ENCODE results near the gene GATAD2A. TPM values are rescaled to one million over a fixed set of nuclear protein-coding genes. Genes with fewer than 3 reads are reported as not detected.

The GATAD2A gene
- total and polyA plus RNA-seq, 9 of the 15 experiments (the other 6 are each of a cell fraction or from before 2014, with no cell fraction given), result 2.4 to 226 (median 44.2) TPM

DNA sequence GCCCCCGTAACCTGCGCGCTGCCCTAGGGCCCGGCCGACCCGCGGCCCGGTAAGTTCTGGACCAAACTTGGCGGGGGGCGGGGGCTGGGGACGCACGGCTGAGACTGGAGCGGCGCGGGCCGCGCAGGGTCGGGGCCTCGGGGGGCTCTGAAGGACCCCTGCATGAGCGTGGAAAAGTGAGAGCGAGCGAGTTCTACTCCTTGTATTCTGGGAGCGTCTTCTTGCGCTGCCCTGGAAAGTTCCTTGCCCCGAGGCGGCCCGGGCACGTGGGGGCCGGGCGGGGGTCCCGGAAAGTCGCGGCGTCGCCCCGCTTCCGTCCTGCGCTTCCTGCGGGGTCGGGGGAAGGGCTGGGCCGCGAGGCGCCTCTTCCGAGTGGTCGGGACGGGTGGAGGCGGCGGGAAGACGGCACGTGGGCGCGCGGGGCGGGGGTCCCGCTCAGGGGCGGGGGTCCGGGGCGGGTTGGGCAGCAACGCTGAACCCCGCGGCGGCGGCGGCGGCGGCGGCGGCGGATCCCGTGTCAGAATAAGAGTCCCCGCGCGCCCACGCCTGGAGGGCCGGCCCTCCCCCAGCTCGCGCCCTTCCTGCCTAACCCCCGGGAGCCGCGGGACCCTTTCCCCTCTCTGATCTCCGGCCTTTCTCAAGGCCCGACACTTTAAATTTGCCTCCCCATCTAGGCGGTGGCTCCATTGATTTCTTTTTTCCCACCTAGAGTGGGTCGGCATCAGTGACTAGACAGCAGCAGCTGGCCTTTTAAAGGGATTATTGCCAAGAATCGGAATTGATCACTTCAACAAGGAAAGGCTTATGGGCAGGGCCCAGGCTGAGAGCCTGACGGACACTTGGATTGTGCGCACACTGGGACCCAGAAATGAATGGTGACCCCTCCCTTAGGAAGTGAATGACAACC lies 749 bp downstream of the GATAD2A start (continued):
- peak; percentile 100 for TF ChIP-seq MYNN (IDR thresholded peaks at IDR 0.05)
- peak; percentile 99 for TF ChIP-seq MYNN (CRISPR knock-in tag; IDR thresholded peaks at IDR 0.05)
- TF ChIP-seq, protein P1, sequence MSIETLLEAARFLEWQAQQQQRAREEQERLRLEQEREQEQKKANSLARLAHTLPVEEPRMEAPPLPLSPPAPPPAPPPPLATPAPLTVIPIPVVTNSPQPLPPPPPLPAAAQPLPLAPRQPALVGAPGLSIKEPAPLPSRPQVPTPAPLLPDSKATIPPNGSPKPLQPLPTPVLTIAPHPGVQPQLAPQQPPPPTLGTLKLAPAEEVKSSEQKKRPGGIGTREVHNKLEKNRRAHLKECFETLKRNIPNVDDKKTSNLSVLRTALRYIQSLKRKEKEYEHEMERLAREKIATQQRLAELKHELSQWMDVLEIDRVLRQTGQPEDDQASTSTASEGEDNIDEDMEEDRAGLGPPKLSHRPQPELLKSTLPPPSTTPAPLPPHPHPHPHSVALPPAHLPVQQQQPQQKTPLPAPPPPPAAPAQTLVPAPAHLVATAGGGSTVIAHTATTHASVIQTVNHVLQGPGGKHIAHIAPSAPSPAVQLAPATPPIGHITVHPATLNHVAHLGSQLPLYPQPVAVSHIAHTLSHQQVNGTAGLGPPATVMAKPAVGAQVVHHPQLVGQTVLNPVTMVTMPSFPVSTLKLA (conservative IDR thresholded peaks at IDR 0.05), result peak in 1 of 2 experiments; percentile 66; a peak in 1 of 4 replicates
- TF ChIP-seq JUNB (CRISPR knock-in tag; conservative IDR thresholded peaks at IDR 0.05), result no peak
- TF ChIP-seq NCOA1 (IDR thresholded peaks at IDR 0.05; ENCODE audit: low read depth), result peak; percentile 16; the same call in 1 of the 2 replicates
- TF ChIP-seq, protein P2, sequence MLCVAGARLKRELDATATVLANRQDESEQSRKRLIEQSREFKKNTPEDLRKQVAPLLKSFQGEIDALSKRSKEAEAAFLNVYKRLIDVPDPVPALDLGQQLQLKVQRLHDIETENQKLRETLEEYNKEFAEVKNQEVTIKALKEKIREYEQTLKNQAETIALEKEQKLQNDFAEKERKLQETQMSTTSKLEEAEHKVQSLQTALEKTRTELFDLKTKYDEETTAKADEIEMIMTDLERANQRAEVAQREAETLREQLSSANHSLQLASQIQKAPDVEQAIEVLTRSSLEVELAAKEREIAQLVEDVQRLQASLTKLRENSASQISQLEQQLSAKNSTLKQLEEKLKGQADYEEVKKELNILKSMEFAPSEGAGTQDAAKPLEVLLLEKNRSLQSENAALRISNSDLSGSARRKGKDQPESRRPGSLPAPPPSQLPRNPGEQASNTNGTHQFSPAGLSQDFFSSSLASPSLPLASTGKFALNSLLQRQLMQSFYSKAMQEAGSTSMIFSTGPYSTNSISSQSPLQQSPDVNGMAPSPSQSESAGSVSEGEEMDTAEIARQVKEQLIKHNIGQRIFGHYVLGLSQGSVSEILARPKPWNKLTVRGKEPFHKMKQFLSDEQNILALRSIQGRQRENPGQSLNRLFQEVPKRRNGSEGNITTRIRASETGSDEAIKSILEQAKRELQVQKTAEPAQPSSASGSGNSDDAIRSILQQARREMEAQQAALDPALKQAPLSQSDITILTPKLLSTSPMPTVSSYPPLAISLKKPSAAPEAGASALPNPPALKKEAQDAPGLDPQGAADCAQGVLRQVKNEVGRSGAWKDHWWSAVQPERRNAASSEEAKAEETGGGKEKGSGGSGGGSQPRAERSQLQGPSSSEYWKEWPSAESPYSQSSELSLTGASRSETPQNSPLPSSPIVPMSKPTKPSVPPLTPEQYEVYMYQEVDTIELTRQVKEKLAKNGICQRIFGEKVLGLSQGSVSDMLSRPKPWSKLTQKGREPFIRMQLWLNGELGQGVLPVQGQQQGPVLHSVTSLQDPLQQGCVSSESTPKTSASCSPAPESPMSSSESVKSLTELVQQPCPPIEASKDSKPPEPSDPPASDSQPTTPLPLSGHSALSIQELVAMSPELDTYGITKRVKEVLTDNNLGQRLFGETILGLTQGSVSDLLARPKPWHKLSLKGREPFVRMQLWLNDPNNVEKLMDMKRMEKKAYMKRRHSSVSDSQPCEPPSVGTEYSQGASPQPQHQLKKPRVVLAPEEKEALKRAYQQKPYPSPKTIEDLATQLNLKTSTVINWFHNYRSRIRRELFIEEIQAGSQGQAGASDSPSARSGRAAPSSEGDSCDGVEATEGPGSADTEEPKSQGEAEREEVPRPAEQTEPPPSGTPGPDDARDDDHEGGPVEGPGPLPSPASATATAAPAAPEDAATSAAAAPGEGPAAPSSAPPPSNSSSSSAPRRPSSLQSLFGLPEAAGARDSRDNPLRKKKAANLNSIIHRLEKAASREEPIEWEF (CRISPR knock-in tag; IDR thresholded peaks at IDR 0.05), result peak; percentile 18; the same call in 1 of the 2 replicates
- peak; percentile 95 for TF ChIP-seq ZBTB7A (IDR thresholded peaks at IDR 0.05; ENCODE audit: borderline replicate concordance, control insufficient read depth, low read depth, low read length)
- TF ChIP-seq MAZ (CRISPR knock-in tag; conservative IDR thresholded peaks at IDR 0.05 in 1 of 2, IDR thresholded peaks at IDR 0.05 in 1 of 2), result 0 out of 4 replicates have a peak, but pooled peaks of 1 of the 2 experiments have one; percentile 50
- TF ChIP-seq TSC22D4 (tag; IDR thresholded peaks at IDR 0.05), result no peak
- TF ChIP-seq EGR1 (conservative IDR thresholded peaks at IDR 0.05), result peak; percentile 93
- 0 out of 2 replicates have a peak, but pooled peaks have one; percentile 22 for TF ChIP-seq SMARCA4 (IDR thresholded peaks at IDR 0.05)
- no peak for TF ChIP-seq SRF (CRISPR knock-in tag; IDR thresholded peaks at IDR 0.05)
- peak; percentile 45 for TF ChIP-seq PCBP1 (IDR thresholded peaks at IDR 0.05; ENCODE audit: low read depth, low read length, poor library complexity, severe bottlenecking)
- TF ChIP-seq ZNF75A (CRISPR knock-in tag; IDR thresholded peaks at IDR 0.05), result no peak
- TF ChIP-seq, protein P3, sequence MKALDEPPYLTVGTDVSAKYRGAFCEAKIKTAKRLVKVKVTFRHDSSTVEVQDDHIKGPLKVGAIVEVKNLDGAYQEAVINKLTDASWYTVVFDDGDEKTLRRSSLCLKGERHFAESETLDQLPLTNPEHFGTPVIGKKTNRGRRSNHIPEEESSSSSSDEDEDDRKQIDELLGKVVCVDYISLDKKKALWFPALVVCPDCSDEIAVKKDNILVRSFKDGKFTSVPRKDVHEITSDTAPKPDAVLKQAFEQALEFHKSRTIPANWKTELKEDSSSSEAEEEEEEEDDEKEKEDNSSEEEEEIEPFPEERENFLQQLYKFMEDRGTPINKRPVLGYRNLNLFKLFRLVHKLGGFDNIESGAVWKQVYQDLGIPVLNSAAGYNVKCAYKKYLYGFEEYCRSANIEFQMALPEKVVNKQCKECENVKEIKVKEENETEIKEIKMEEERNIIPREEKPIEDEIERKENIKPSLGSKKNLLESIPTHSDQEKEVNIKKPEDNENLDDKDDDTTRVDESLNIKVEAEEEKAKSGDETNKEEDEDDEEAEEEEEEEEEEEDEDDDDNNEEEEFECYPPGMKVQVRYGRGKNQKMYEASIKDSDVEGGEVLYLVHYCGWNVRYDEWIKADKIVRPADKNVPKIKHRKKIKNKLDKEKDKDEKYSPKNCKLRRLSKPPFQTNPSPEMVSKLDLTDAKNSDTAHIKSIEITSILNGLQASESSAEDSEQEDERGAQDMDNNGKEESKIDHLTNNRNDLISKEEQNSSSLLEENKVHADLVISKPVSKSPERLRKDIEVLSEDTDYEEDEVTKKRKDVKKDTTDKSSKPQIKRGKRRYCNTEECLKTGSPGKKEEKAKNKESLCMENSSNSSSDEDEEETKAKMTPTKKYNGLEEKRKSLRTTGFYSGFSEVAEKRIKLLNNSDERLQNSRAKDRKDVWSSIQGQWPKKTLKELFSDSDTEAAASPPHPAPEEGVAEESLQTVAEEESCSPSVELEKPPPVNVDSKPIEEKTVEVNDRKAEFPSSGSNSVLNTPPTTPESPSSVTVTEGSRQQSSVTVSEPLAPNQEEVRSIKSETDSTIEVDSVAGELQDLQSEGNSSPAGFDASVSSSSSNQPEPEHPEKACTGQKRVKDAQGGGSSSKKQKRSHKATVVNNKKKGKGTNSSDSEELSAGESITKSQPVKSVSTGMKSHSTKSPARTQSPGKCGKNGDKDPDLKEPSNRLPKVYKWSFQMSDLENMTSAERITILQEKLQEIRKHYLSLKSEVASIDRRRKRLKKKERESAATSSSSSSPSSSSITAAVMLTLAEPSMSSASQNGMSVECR (CRISPR knock-in tag; IDR thresholded peaks at IDR 0.05), result peak; percentile 24; the same call in 1 of the 2 replicates
